HG03521 (cell line): Measurements from ENCODE around the gene TCF7L1.
"Not testable (repeated sequence)": the region's sequence is repeated elsewhere in the genome, so short reads cannot be mapped to it uniquely, and the experiment has no call there.

Experiments used
- ATAC-seq: cut with Tn5 transposase; IDR thresholded peaks from one replicate; pipeline ENCODE4 v1.9.1; 2021; ENCODE audit warnings: mild to moderate bottlenecking, moderate library complexity; ENCODE audit not compliant: unreplicated experiment

Gene TCF7L1

GRCh38 chr2:85181134-85181631, 48.0 kb downstream of the TCF7L1 start:
- no peak for ATAC-seq

GRCh38 chr2:85181844-85182456, 48.8 kb downstream of the TCF7L1 start:
- no peak for ATAC-seq

GRCh38 chr2:85183076-85183475, 49.9 kb downstream of the TCF7L1 start:
- ATAC-seq = no peak

- no peak for ATAC-seq
These were observed 50.3 kb downstream of the TCF7L1 start for GRCh38 chr2:85183479-85183878.

GRCh38 chr2:85184231-85184630, 51.0 kb downstream of the TCF7L1 start:
- ATAC-seq = no peak

GRCh38 chr2:85184990-85185389, 51.8 kb downstream of the TCF7L1 start:
- no peak for ATAC-seq

- ATAC-seq = no peak
These were observed 52.3 kb downstream of the TCF7L1 start for GRCh38 chr2:85185431-85185940.

GRCh38 chr2:85187069-85187468, 53.9 kb downstream of the TCF7L1 start:
- no peak for ATAC-seq

GRCh38 chr2:85188852-85189251, 55.7 kb downstream of the TCF7L1 start:
- ATAC-seq = no peak

GRCh38 chr2:85189606-85190270, 56.5 kb downstream of the TCF7L1 start:
- no peak for ATAC-seq

GRCh38 chr2:85191157-85191556, 58.0 kb downstream of the TCF7L1 start:
- ATAC-seq = no peak

GRCh38 chr2:85194780-85195480, 61.7 kb downstream of the TCF7L1 start:
- no peak for ATAC-seq

- no peak for ATAC-seq
These were observed 62.8 kb downstream of the TCF7L1 start for GRCh38 chr2:85195956-85196355.

- no peak for ATAC-seq
These were observed 66.5 kb downstream of the TCF7L1 start for GRCh38 chr2:85199698-85200097.

- no peak for ATAC-seq
These were observed 76.7 kb downstream of the TCF7L1 start for GRCh38 chr2:85209887-85210286.

- ATAC-seq = no peak
These were observed 77.3 kb downstream of the TCF7L1 start for GRCh38 chr2:85210511-85210910.

- not testable (repeated sequence) for ATAC-seq
These were observed 78.4 kb downstream of the TCF7L1 start for GRCh38 chr2:85211606-85212005.

GRCh38 chr2:85212841-85213240, 79.6 kb downstream of the TCF7L1 start:
- ATAC-seq = no peak

- no peak for ATAC-seq
These were observed 80.2 kb downstream of the TCF7L1 start for GRCh38 chr2:85213404-85213803.

GRCh38 chr2:85213901-85214512, 80.8 kb downstream of the TCF7L1 start:
- no peak for ATAC-seq

- ATAC-seq = no peak
These were observed 81.9 kb downstream of the TCF7L1 start for GRCh38 chr2:85215081-85215447.
